SIG-M5 treated with dmso at 0.1 percent for 504 hours (cell line): Measurements from ENCODE around the gene ERRFI1.

ENCODE experiments used
- DNase-seq: peaks from one replicate; lab custom pipeline; 2025; ENCODE audit not compliant: unreplicated experiment; lab: John Stamatoyannopoulos, UW

The ERRFI1 gene

GRCh38 chr1:8004803-8005573 is 21.1 kb downstream of the ERRFI1 start:
- peak; percentile 41 for DNase-seq

- no peak for DNase-seq
Observed at GRCh38 chr1:8004113-8004802, 21.9 kb downstream of the ERRFI1 start.

GRCh38 chr1:8003438-8004112 is 22.5 kb downstream of the ERRFI1 start:
- DNase-seq: no peak

- DNase-seq: no peak
Observed at GRCh38 chr1:8002921-8003320, 23.2 kb downstream of the ERRFI1 start.

- no peak for DNase-seq
Observed at GRCh38 chr1:8002329-8002910, 23.7 kb downstream of the ERRFI1 start.

GRCh38 chr1:7995437-7995836 is 30.7 kb downstream of the ERRFI1 start:
- DNase-seq: no peak

- DNase-seq: no peak
Observed at GRCh38 chr1:7994827-7995226, 31.3 kb downstream of the ERRFI1 start.

GRCh38 chr1:7993593-7994479 is 32.3 kb downstream of the ERRFI1 start:
- DNase-seq: no peak

GRCh38 chr1:7992885-7993284 is 33.2 kb downstream of the ERRFI1 start:
- no peak for DNase-seq

- no peak for DNase-seq
Observed at GRCh38 chr1:7991504-7992440, 34.3 kb downstream of the ERRFI1 start.

GRCh38 chr1:7989762-7990428 is 36.2 kb downstream of the ERRFI1 start:
- DNase-seq: no peak

- DNase-seq: no peak
Observed at GRCh38 chr1:7988576-7988975, 37.5 kb downstream of the ERRFI1 start.

- DNase-seq: no peak
Observed at GRCh38 chr1:7987528-7987927, 38.6 kb downstream of the ERRFI1 start.

- DNase-seq: no peak
Observed at GRCh38 chr1:7985851-7986612, 40.1 kb downstream of the ERRFI1 start.

- no peak for DNase-seq
Observed at GRCh38 chr1:7984811-7985210, 41.3 kb downstream of the ERRFI1 start.

GRCh38 chr1:7983086-7983778 is 42.9 kb downstream of the ERRFI1 start:
- no peak for DNase-seq

- DNase-seq: no peak
Observed at GRCh38 chr1:7980984-7981383, 45.1 kb downstream of the ERRFI1 start.
